Measurements from ENCODE around the gene COL5A1. TPM values are rescaled to one million over a fixed set of nuclear protein-coding genes. Genes with fewer than 3 reads are reported as not detected.

Gene COL5A1
- total and polyA plus RNA-seq, 4 donors = 38.2 to 135 (median 88.3) TPM

- H3K9me3 ChIP-seq (ENCODE audit: control insufficient read depth, insufficient read depth, low read length) = no peaks in the 10 kb centered on the region
- H3K4me1 ChIP-seq (ENCODE audit: control insufficient read depth, insufficient read depth, low read length) = peaks cover 56% of the 10 kb centered on the region
- peak in 2 of 6 donors; percentile 62 to 83 for DNase-seq (ENCODE audit: low read depth in 4 of 6, low spot score in 6 of 6)
- peaks cover 23% of the 10 kb centered on the region for H3K27me3 ChIP-seq (ENCODE audit: control insufficient read depth, insufficient read depth, low read length)
- H3K36me3 ChIP-seq (ENCODE audit: control insufficient read depth, insufficient read depth, low read length) = no peaks in the 10 kb centered on the region
- WGBS (ENCODE audit: insufficient coverage) = 56% methylated on average over 12 of the region's 22 CpGs
- peak overlapping the region; percentile 40 for H3K4me3 ChIP-seq (ENCODE audit: low read depth, low read length)
- H3K27ac ChIP-seq (ENCODE audit: low read depth, low read length) = peak overlapping the region; percentile 85
Observed at GRCh38 chr9:134644725-134645606, 3.4 kb downstream of the COL5A1 start.

GRCh38 chr9:134645607-134646365 lies 4.2 kb downstream of the COL5A1 start:
- peaks cover 51% of the 10 kb centered on the region for H3K4me1 ChIP-seq (ENCODE audit: control insufficient read depth, insufficient read depth, low read length)
- H3K36me3 ChIP-seq (ENCODE audit: control insufficient read depth, insufficient read depth, low read length) = no peaks in the 10 kb centered on the region
- 64% methylated on average over 8 of the region's 9 CpGs for WGBS (ENCODE audit: insufficient coverage)
- no peak for DNase-seq (ENCODE audit: low read depth in 4 of 6, low spot score in 6 of 6)
- peaks cover 21% of the 10 kb centered on the region for H3K27me3 ChIP-seq (ENCODE audit: control insufficient read depth, insufficient read depth, low read length)
- peak overlapping the region; percentile 85 for H3K27ac ChIP-seq (ENCODE audit: low read depth, low read length)
- no peak overlapping the region for H3K4me3 ChIP-seq (ENCODE audit: low read depth, low read length)
- no peaks in the 10 kb centered on the region for H3K9me3 ChIP-seq (ENCODE audit: control insufficient read depth, insufficient read depth, low read length)

GRCh38 chr9:134647359-134648080 lies 5.9 kb downstream of the COL5A1 start:
- Histone ChIP-seq H3K4me1 (ENCODE audit: control insufficient read depth, insufficient read depth, low read length) (peaks cover 46% of the 10 kb centered on the region), H3K9me3 (ENCODE audit: control insufficient read depth, insufficient read depth, low read length) (no peaks in the 10 kb centered on the region), H3K27ac (ENCODE audit: low read depth, low read length) (no peak overlapping the region), H3K27me3 (ENCODE audit: control insufficient read depth, insufficient read depth, low read length) (peaks cover 14% of the 10 kb centered on the region), H3K4me3 (ENCODE audit: low read depth, low read length) (no peak overlapping the region), H3K36me3 (ENCODE audit: control insufficient read depth, insufficient read depth, low read length) (no peaks in the 10 kb centered on the region)
- peak in 1 of 6 donors; percentile 79 for DNase-seq (ENCODE audit: low read depth in 4 of 6, low spot score in 6 of 6)
- WGBS (ENCODE audit: insufficient coverage) = 75% methylated on average over 31 of the region's 33 CpGs

GRCh38 chr9:134648701-134649530 lies 7.3 kb downstream of the COL5A1 start:
- Histone ChIP-seq H3K9me3 (ENCODE audit: control insufficient read depth, insufficient read depth, low read length) (no peaks in the 10 kb centered on the region), H3K4me1 (ENCODE audit: control insufficient read depth, insufficient read depth, low read length) (peaks cover 37% of the 10 kb centered on the region), H3K27ac (ENCODE audit: low read depth, low read length) (no peak overlapping the region)

GRCh38 chr9:134650431-134651190 lies 9.0 kb downstream of the COL5A1 start:
- Histone ChIP-seq H3K27ac (ENCODE audit: low read depth, low read length) (no peak overlapping the region), H3K36me3 (ENCODE audit: control insufficient read depth, insufficient read depth, low read length) (peaks cover 2% of the 10 kb centered on the region), H3K27me3 (ENCODE audit: control insufficient read depth, insufficient read depth, low read length) (no peaks in the 10 kb centered on the region), H3K4me1 (ENCODE audit: control insufficient read depth, insufficient read depth, low read length) (peaks cover 28% of the 10 kb centered on the region), H3K4me3 (ENCODE audit: low read depth, low read length) (no peak overlapping the region), H3K9me3 (ENCODE audit: control insufficient read depth, insufficient read depth, low read length) (no peaks in the 10 kb centered on the region)
- 93% methylated on average over 26 of the region's 26 CpGs for WGBS (ENCODE audit: insufficient coverage)
- DNase-seq (ENCODE audit: low read depth in 4 of 6, low spot score in 6 of 6) = no peak

More at GRCh38 chr9:134648701-134649530, 7.3 kb downstream of the COL5A1 start:
- DNase-seq (ENCODE audit: low read depth in 4 of 6, low spot score in 6 of 6) = no peak
- 95% methylated on average over 10 of the region's 20 CpGs for WGBS (ENCODE audit: insufficient coverage)
- Histone ChIP-seq H3K36me3 (ENCODE audit: control insufficient read depth, insufficient read depth, low read length) (peaks cover 2% of the 10 kb centered on the region), H3K4me3 (ENCODE audit: low read depth, low read length) (no peak overlapping the region), H3K27me3 (ENCODE audit: control insufficient read depth, insufficient read depth, low read length) (peaks cover under 1% of the 10 kb centered on the region)

- Histone ChIP-seq H3K27ac (ENCODE audit: low read depth, low read length) (no peak overlapping the region), H3K4me1 (ENCODE audit: control insufficient read depth, insufficient read depth, low read length) (peaks cover 21% of the 10 kb centered on the region), H3K4me3 (ENCODE audit: low read depth, low read length) (no peak overlapping the region), H3K27me3 (ENCODE audit: control insufficient read depth, insufficient read depth, low read length) (no peaks in the 10 kb centered on the region), H3K9me3 (ENCODE audit: control insufficient read depth, insufficient read depth, low read length) (no peaks in the 10 kb centered on the region), H3K36me3 (ENCODE audit: control insufficient read depth, insufficient read depth, low read length) (peaks cover 2% of the 10 kb centered on the region)
- 59% methylated on average over 9 of the region's 10 CpGs for WGBS (ENCODE audit: insufficient coverage)
- DNase-seq (ENCODE audit: low read depth in 4 of 6, low spot score in 6 of 6) = no peak
Observed at GRCh38 chr9:134651226-134651905, 9.8 kb downstream of the COL5A1 start.

GRCh38 chr9:134652291-134653225 lies 11.0 kb downstream of the COL5A1 start:
- Histone ChIP-seq H3K4me3 (ENCODE audit: low read depth, low read length) (no peak overlapping the region), H3K4me1 (ENCODE audit: control insufficient read depth, insufficient read depth, low read length) (peaks cover 9% of the 10 kb centered on the region), H3K27me3 (ENCODE audit: control insufficient read depth, insufficient read depth, low read length) (no peaks in the 10 kb centered on the region), H3K9me3 (ENCODE audit: control insufficient read depth, insufficient read depth, low read length) (no peaks in the 10 kb centered on the region), H3K36me3 (ENCODE audit: control insufficient read depth, insufficient read depth, low read length) (peaks cover 2% of the 10 kb centered on the region), H3K27ac (ENCODE audit: low read depth, low read length) (no peak overlapping the region)
- 81% methylated on average over 21 of the region's 28 CpGs for WGBS (ENCODE audit: insufficient coverage)
- DNase-seq (ENCODE audit: low read depth in 4 of 6, low spot score in 6 of 6) = no peak

Measured in spinal cord (tissue), 10 donors.